Type B pancreatic cell (in vitro differentiated cells): ENCODE measurements around the gene ZBTB44. TPM values are rescaled to one million over a fixed set of nuclear protein-coding genes. Genes with fewer than 3 reads are reported as not detected.

ENCODE experiments used
- DNase-seq: peaks from one replicate; pipeline ENCODE4 v3.0.0; 2021; ENCODE audit warnings: mixed read lengths; ENCODE audit not compliant: unreplicated experiment; ENCODE audit errors: extremely low spot score
- H3K27ac Mint-ChIP-seq: 2 replicates; pipeline ENCODE4 v1.8.0; 2021; ENCODE audit warnings: mild to moderate bottlenecking, mixed read lengths
- H3K27me3 Mint-ChIP-seq: 2 replicates; pipeline ENCODE4 v1.8.0; 2021; ENCODE audit warnings: mixed read lengths
- H3K36me3 Mint-ChIP-seq: 2 replicates; pipeline ENCODE4 v1.8.0; 2021; ENCODE audit warnings: mixed read lengths
- H3K4me1 Mint-ChIP-seq: one replicate; pipeline ENCODE4 v1.8.0; 2021; ENCODE audit warnings: mixed read lengths; ENCODE audit not compliant: unreplicated experiment
- H3K4me3 Mint-ChIP-seq: 2 replicates; pipeline ENCODE4 v1.8.0; 2021; ENCODE audit warnings: mild to moderate bottlenecking, mixed read lengths
- H3K9me3 Mint-ChIP-seq: 2 replicates; pipeline ENCODE4 v1.8.0; 2021; ENCODE audit warnings: mixed read lengths
- total RNA-seq: library from RNA; stranded (reverse); gene quantifications from 2 replicates; pipeline ENCODE4 v1.2.1, GENCODE V29; 2021; ENCODE audit warnings: low replicate concordance
- TF ChIP-seq, protein P1 (sequence below): fragments of 200-600 bp; sonication (generic); conservative IDR thresholded peaks from 2 replicates; pipeline ENCODE4 v1.5.0; 2021; ENCODE audit warnings: antibody characterized with exemption, mild to moderate bottlenecking

ZBTB44 gene
- total RNA-seq, 1 donor from 2014 or later, result 37.3 TPM

DNA sequence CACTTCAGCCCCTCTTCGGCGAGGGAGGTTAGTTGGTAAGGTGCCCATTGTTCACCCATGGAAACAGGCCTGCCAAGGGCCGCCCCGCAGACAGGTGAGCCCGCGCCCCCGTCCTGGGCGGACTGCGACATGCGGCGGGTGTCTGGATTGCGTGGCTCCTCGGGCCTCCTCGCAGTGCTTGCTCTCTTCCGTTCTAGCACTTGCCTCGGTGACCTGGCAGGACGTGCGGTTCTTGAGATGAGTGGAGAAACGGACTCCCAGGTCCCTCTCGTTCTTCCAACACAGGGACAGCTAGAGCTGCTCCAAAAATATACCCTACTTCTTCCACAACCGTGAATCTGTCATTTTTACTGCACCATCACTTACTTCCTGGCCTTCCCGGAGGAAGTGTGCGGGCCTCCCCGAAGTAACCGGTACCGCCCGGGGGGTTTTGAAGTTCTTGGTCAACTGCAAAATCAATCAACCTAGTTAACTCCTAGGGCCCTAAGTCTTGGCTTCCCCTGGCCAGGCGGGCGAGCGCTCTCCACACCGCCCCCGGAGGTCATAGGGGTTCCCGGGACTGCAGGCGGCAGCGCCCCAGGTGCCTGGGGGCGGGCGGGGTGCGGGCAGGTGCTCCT, 745 bp upstream of the ZBTB44 start:
- H3K4me1 Mint-ChIP-seq, result peaks cover 25% of the 10 kb centered on the region
- H3K27ac Mint-ChIP-seq, result peak overlapping the region; percentile 90
- peak overlapping the region; percentile 92 for H3K4me3 Mint-ChIP-seq
- TF ChIP-seq, protein P1, sequence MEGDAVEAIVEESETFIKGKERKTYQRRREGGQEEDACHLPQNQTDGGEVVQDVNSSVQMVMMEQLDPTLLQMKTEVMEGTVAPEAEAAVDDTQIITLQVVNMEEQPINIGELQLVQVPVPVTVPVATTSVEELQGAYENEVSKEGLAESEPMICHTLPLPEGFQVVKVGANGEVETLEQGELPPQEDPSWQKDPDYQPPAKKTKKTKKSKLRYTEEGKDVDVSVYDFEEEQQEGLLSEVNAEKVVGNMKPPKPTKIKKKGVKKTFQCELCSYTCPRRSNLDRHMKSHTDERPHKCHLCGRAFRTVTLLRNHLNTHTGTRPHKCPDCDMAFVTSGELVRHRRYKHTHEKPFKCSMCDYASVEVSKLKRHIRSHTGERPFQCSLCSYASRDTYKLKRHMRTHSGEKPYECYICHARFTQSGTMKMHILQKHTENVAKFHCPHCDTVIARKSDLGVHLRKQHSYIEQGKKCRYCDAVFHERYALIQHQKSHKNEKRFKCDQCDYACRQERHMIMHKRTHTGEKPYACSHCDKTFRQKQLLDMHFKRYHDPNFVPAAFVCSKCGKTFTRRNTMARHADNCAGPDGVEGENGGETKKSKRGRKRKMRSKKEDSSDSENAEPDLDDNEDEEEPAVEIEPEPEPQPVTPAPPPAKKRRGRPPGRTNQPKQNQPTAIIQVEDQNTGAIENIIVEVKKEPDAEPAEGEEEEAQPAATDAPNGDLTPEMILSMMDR, result peak; percentile 14
- peaks cover 3% of the 10 kb centered on the region for H3K9me3 Mint-ChIP-seq
- no peaks in the 10 kb centered on the region for H3K36me3 Mint-ChIP-seq
- H3K27me3 Mint-ChIP-seq, result no peaks in the 10 kb centered on the region
- no peak for DNase-seq

DNA sequence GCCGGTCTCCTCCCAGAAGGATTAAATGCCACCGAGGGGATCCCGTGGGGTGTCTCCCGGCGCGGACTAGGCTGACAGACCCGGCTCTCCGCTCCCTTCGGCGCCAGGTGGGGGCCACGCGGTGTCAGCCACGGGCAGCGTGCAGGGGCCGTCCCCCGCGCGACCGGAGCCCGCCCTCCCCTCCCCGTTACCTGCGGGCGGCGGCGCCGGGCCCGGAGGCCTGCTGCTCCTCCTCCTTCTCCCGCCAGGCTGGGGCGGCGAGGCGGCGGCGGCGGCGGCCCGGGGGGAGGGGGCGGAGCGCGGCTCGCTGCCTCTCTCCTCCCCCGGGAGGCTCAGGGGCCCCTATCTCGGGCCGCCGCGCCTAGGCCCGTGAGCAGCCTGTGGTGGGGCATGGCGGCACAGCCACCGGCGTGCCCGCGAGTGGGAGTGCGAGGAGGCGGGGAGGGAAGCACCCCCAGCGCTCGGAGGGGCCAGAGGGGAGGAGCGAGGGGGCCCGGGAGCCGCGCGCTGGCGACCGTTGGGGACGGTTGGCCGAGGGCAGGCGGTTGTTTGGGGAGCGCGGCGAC, 450 bp downstream of the ZBTB44 start:
- H3K27ac Mint-ChIP-seq, result peak overlapping the region; percentile 87
- H3K36me3 Mint-ChIP-seq, result peaks cover under 1% of the 10 kb centered on the region
- H3K4me1 Mint-ChIP-seq, result peaks cover 25% of the 10 kb centered on the region

DNA sequence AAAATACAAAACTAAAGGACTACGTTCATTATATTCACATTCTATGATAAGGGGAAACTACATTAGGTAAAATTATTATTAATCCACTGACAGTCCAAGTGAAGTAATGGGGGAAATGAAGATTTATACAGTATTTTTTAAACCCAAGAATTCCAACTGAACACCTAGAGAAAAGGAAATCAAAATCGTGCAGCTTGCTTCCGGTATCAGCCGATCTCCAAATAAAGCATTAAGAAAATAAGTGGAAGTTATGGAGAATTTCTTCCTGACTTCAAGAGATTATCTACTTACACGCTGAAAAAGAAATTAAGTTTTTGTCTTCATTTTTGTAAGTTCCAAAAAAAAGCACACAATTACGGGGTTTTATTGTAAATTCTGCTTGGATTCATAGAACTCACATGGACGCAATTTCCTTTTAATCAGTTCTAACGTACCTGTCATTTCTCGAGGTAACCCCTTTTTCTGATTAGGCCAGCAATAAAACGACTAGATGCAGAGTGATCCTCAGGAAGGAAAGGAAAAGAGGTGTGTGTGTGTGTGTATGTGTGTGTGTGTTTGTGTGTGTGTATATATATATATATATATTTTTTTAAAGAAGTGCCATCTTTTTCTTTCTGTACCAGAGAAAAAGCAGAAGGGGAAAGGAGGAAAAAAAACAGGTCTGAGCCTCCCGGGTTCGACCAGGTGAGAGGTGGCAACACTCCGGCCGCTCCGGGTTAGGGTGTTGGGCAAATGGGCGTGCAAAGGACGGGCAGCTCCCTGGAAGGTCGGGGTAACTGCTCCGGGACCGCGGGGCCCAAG, 1.1 kb downstream of the ZBTB44 start:
- Mint-ChIP-seq H3K27me3 (no peaks in the 10 kb centered on the region), H3K9me3 (no peaks in the 10 kb centered on the region), H3K4me1 (peaks cover 25% of the 10 kb centered on the region), H3K27ac (peak overlapping the region; percentile 87), H3K4me3 (peak overlapping the region; percentile 97), H3K36me3 (peaks cover 6% of the 10 kb centered on the region)
- DNase-seq, result no peak
- TF ChIP-seq, protein P1, result no peak

More for the DNA sequence above, 450 bp downstream of the ZBTB44 start:
- Mint-ChIP-seq H3K27me3 (no peaks in the 10 kb centered on the region), H3K9me3 (no peaks in the 10 kb centered on the region), H3K4me3 (peak overlapping the region; percentile 97)
- TF ChIP-seq, protein P1, result no peak
- peak; percentile 77 for DNase-seq

DNA sequence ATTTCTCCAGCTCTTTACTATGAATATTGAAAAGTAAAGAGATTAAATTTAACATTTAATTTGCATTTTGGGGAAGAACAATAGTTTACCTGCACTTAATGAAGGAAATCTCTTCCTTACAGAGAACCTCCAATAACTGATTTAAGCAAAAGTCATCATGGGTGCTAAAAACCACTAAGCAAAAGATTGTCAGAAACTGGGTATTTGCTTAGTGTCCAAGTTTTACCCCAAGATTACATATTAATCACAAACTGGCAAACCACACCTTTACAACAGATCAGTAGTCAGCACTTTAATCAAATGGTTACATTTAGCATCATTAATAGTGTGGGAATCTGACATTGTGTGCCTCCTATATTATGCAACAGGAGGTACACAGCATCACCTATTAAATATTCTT, 2.7 kb downstream of the ZBTB44 start:
- Mint-ChIP-seq H3K27me3 (no peaks in the 10 kb centered on the region), H3K27ac (no peak overlapping the region), H3K9me3 (peaks cover 4% of the 10 kb centered on the region), H3K4me3 (peak overlapping the region; percentile 72), H3K36me3 (peaks cover 11% of the 10 kb centered on the region), H3K4me1 (peaks cover 25% of the 10 kb centered on the region)
- TF ChIP-seq, protein P1, result no peak
- DNase-seq, result no peak

DNA sequence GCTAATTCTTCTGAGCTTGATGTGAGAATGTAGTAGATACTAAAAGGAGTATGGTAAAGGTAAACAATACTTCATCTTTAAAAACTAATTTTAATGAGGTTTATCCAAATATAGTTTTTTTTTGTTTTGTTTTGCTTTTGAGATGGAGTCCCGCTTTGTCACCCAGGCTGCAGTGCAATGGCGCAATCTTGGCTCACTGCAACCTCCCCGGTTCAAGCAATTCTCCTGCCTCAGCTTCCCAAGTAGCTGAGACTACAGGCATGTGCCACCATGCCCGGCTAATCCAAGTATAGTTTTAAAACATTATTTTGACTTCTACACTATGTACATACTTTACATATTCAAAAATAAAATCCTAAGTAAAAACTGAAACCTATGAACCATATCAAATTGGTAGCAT, 4.1 kb downstream of the ZBTB44 start:
- Mint-ChIP-seq H3K27ac (no peak overlapping the region), H3K27me3 (no peaks in the 10 kb centered on the region), H3K9me3 (peaks cover 4% of the 10 kb centered on the region), H3K36me3 (peaks cover 16% of the 10 kb centered on the region), H3K4me1 (peaks cover 19% of the 10 kb centered on the region), H3K4me3 (no peak overlapping the region)
- no peak for DNase-seq
- TF ChIP-seq, protein P1, result no peak
